Measurements from ENCODE around the gene PAPSS1.

The PAPSS1 gene

DNA sequence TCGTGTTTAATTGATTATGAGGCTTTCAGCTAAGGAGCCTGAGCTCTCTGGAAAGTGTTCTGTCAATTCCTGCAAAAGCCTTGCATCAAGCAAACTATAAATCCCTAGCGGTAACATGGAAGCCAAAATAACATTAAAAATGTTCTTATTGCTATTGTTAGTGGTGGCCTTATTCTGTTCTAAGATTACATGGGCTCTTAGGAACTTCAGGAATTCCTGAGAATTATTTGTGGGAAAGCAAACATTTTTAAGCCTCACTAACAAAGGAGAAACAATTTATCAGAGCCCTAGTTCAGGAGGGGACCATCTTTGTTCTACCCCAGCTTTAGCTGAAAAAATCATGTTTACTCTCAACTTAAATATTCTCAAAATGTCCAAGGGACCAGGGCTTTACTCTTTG lies 119.6 kb downstream of the PAPSS1 start:
- H3K36me3 Mint-ChIP-seq (ENCODE audit: low read depth): no peaks in the 10 kb centered on the region
- H3K27me3 Mint-ChIP-seq (ENCODE audit: low read depth): peaks cover 4% of the 10 kb centered on the region
- H3K4me1 Mint-ChIP-seq (ENCODE audit: low read depth): no peaks in the 10 kb centered on the region
- H3K9me3 Mint-ChIP-seq: no peaks in the 10 kb centered on the region
- no peak overlapping the region for H3K27ac Mint-ChIP-seq
- no peak overlapping the region for H3K4me3 Mint-ChIP-seq

GRCh38 chr4:107599841-107600240 lies 120.2 kb downstream of the PAPSS1 start:
- Mint-ChIP-seq H3K27me3 (ENCODE audit: low read depth) (peaks cover 4% of the 10 kb centered on the region), H3K27ac (no peak overlapping the region), H3K4me1 (ENCODE audit: low read depth) (no peaks in the 10 kb centered on the region), H3K4me3 (no peak overlapping the region), H3K36me3 (ENCODE audit: low read depth) (no peaks in the 10 kb centered on the region), H3K9me3 (no peaks in the 10 kb centered on the region)

DNA sequence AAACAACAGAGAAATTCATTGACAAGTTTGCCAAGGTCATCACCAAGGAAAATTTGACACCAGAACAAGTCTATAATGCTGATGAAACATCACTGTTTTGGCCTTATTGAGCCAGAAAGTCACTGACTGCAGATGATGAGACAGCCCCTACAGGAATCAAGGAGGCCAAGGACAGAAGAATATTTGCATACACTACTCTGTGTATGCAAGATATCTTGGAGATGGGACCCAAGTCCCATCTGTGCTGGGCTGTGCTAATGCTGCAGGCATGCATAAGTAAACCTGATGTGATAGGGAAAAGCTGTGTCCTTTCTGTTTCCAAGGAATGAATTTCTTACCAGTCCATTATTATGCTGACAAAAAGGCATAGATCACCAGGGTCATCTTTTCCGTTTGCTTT lies 126.8 kb downstream of the PAPSS1 start:
- no peak overlapping the region for H3K27ac Mint-ChIP-seq
- H3K4me3 Mint-ChIP-seq: no peak overlapping the region
- no peaks in the 10 kb centered on the region for H3K4me1 Mint-ChIP-seq (ENCODE audit: low read depth)
- H3K9me3 Mint-ChIP-seq: peaks cover 3% of the 10 kb centered on the region
- H3K27me3 Mint-ChIP-seq (ENCODE audit: low read depth): peaks cover 4% of the 10 kb centered on the region
- no peaks in the 10 kb centered on the region for H3K36me3 Mint-ChIP-seq (ENCODE audit: low read depth)

GRCh38 chr4:107592519-107592918 lies 127.5 kb downstream of the PAPSS1 start:
- Mint-ChIP-seq H3K9me3 (peaks cover 3% of the 10 kb centered on the region), H3K36me3 (ENCODE audit: low read depth) (no peaks in the 10 kb centered on the region), H3K4me3 (no peak overlapping the region), H3K27ac (no peak overlapping the region), H3K4me1 (ENCODE audit: low read depth) (no peaks in the 10 kb centered on the region), H3K27me3 (ENCODE audit: low read depth) (peaks cover 4% of the 10 kb centered on the region)

GRCh38 chr4:107589269-107589668 lies 130.8 kb downstream of the PAPSS1 start:
- H3K9me3 Mint-ChIP-seq: peaks cover 3% of the 10 kb centered on the region

DNA sequence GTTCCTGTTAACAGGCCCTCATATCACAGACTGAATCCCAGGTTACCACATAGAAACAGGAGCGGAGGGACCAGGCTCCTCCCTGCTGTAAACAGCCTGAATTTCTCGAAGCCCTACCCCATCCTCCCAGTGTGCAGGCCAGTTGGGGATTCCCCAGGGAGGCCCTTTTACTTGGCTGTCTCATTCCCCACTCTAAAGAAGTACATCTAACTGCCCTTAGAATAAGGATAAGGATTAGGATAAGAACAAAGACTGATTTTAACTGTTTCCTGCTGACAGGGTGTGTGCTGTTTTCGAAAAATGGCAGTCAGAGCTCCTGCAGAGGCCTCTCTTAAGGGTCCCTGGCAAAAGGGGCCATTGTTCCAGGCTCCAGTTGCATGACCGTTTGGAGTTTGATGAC lies 133.7 kb downstream of the PAPSS1 start:
- H3K27me3 Mint-ChIP-seq (ENCODE audit: low read depth): no peaks in the 10 kb centered on the region
- H3K27ac Mint-ChIP-seq: no peak overlapping the region
- H3K4me3 Mint-ChIP-seq: no peak overlapping the region
- peaks cover 3% of the 10 kb centered on the region for H3K9me3 Mint-ChIP-seq
- H3K36me3 Mint-ChIP-seq (ENCODE audit: low read depth): no peaks in the 10 kb centered on the region
- H3K4me1 Mint-ChIP-seq (ENCODE audit: low read depth): no peaks in the 10 kb centered on the region

More at GRCh38 chr4:107589269-107589668, 130.8 kb downstream of the PAPSS1 start:
- no peaks in the 10 kb centered on the region for H3K36me3 Mint-ChIP-seq (ENCODE audit: low read depth)
- H3K4me3 Mint-ChIP-seq: no peak overlapping the region
- no peaks in the 10 kb centered on the region for H3K27me3 Mint-ChIP-seq (ENCODE audit: low read depth)
- H3K27ac Mint-ChIP-seq: no peak overlapping the region
- H3K4me1 Mint-ChIP-seq (ENCODE audit: low read depth): no peaks in the 10 kb centered on the region

DNA sequence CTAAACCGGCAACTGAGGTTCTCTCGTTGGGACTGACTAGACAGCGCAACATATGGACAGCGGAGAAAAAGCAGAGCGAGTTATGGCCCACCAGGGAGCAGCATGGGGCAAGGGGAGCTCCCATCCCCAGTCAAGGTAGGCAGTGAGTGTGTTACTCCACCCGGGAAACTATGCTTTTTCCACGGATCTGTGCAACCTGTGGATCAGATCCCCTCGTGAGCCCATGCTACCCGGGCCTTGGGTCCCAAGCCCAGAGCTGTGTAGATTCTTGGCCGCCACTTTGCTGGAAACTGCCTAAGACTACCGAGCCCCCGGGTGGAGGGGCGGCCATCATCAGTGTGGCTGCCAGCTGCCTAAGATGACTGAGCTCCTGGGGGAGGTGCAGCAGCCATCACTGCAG lies 140.9 kb downstream of the PAPSS1 start:
- Mint-ChIP-seq H3K4me1 (ENCODE audit: low read depth) (no peaks in the 10 kb centered on the region), H3K27me3 (ENCODE audit: low read depth) (no peaks in the 10 kb centered on the region), H3K9me3 (no peaks in the 10 kb centered on the region), H3K27ac (no peak overlapping the region), H3K4me3 (no peak overlapping the region), H3K36me3 (ENCODE audit: low read depth) (no peaks in the 10 kb centered on the region)

GRCh38 chr4:107578321-107578720 lies 141.7 kb downstream of the PAPSS1 start:
- H3K27ac Mint-ChIP-seq: no peak overlapping the region
- H3K27me3 Mint-ChIP-seq (ENCODE audit: low read depth): no peaks in the 10 kb centered on the region
- H3K36me3 Mint-ChIP-seq (ENCODE audit: low read depth): no peaks in the 10 kb centered on the region
- H3K4me3 Mint-ChIP-seq: no peak overlapping the region
- H3K9me3 Mint-ChIP-seq: no peaks in the 10 kb centered on the region
- no peaks in the 10 kb centered on the region for H3K4me1 Mint-ChIP-seq (ENCODE audit: low read depth)

- no peaks in the 10 kb centered on the region for H3K4me1 Mint-ChIP-seq (ENCODE audit: low read depth)
- no peaks in the 10 kb centered on the region for H3K27me3 Mint-ChIP-seq (ENCODE audit: low read depth)
- H3K4me3 Mint-ChIP-seq: no peak overlapping the region
- H3K9me3 Mint-ChIP-seq: no peaks in the 10 kb centered on the region
- no peak overlapping the region for H3K27ac Mint-ChIP-seq
- no peaks in the 10 kb centered on the region for H3K36me3 Mint-ChIP-seq (ENCODE audit: low read depth)
Observed at GRCh38 chr4:107577743-107578142, 142.3 kb downstream of the PAPSS1 start.

- Mint-ChIP-seq H3K4me3 (no peak overlapping the region), H3K4me1 (ENCODE audit: low read depth) (no peaks in the 10 kb centered on the region), H3K9me3 (no peaks in the 10 kb centered on the region), H3K36me3 (ENCODE audit: low read depth) (no peaks in the 10 kb centered on the region), H3K27ac (no peak overlapping the region), H3K27me3 (ENCODE audit: low read depth) (no peaks in the 10 kb centered on the region)
Observed at GRCh38 chr4:107575243-107575642, 144.8 kb downstream of the PAPSS1 start.

- H3K4me1 Mint-ChIP-seq (ENCODE audit: low read depth): no peaks in the 10 kb centered on the region
- H3K36me3 Mint-ChIP-seq (ENCODE audit: low read depth): no peaks in the 10 kb centered on the region
- no peak overlapping the region for H3K4me3 Mint-ChIP-seq
- no peaks in the 10 kb centered on the region for H3K27me3 Mint-ChIP-seq (ENCODE audit: low read depth)
- no peak overlapping the region for H3K27ac Mint-ChIP-seq
- no peaks in the 10 kb centered on the region for H3K9me3 Mint-ChIP-seq
Observed at GRCh38 chr4:107572281-107572680, 147.8 kb downstream of the PAPSS1 start.

DNA sequence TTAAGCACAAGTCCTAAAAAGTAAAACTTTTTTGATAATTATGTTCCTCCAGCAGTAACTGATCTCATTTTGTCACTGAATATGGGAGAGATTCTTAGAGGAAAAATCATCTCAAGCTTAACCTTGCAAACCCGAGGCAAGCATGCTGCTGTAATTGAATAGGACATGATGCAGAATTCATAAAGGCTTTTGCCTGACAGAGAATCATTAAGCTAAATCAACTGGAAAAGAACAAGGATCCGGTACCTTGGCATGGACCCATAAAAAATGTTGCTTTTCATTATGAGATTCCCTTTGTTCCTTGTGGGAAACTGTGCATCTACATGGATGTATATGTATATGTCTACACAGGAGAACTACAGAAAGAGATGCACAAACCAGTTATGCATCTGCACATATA lies 149.1 kb downstream of the PAPSS1 start:
- H3K4me3 Mint-ChIP-seq: no peak overlapping the region
- H3K4me1 Mint-ChIP-seq (ENCODE audit: low read depth): no peaks in the 10 kb centered on the region
- H3K9me3 Mint-ChIP-seq: no peaks in the 10 kb centered on the region
- H3K27ac Mint-ChIP-seq: no peak overlapping the region
- H3K27me3 Mint-ChIP-seq (ENCODE audit: low read depth): no peaks in the 10 kb centered on the region
- H3K36me3 Mint-ChIP-seq (ENCODE audit: low read depth): no peaks in the 10 kb centered on the region

DNA sequence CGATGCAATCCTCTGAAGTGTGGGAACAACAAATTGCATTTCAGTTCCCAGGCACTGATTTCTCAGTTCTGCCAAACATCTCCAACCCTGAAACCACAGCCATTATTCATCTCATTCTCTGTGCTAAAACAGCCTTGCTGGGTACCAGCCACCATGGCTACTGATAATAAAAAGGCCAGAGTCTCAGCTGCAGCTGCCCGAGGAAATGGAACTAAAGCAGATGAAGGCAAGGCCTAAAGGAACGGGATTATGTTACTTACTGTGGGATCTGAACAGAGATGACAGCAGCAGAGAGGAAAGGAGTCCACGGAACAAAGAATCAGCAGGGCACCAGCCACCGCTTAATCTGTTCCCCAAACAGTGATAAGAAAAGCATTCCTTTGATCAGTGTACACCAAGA lies 155.7 kb downstream of the PAPSS1 start:
- no peaks in the 10 kb centered on the region for H3K4me1 Mint-ChIP-seq (ENCODE audit: low read depth)
- H3K27ac Mint-ChIP-seq: no peak overlapping the region
- no peaks in the 10 kb centered on the region for H3K27me3 Mint-ChIP-seq (ENCODE audit: low read depth)
- H3K36me3 Mint-ChIP-seq (ENCODE audit: low read depth): no peaks in the 10 kb centered on the region
- H3K9me3 Mint-ChIP-seq: no peaks in the 10 kb centered on the region
- no peak overlapping the region for H3K4me3 Mint-ChIP-seq

All from T-helper 1 cell treated with Interleukin-12 subunit alpha and Interleukin-12 subunit beta and Interleukin-4 antibody, amounts not matched to agents 30 μg/mL and 1 μg/mL, for 36 hours (primary cell).